HepG2 (cell line): ENCODE results near the gene CBLN1. TPM values are rescaled to one million over a fixed set of nuclear protein-coding genes. Genes with fewer than 3 reads are reported as not detected.
A peak's percentile ranks its signal among the peaks of the same experiment; 100 is the strongest.

Source experiments
- ATAC-seq: fragments of 200-7000 bp; cut with Tn5 transposase; 3 replicates; pipeline ENCODE4 v1.9.1; 2020; ENCODE audit warnings: mild to moderate bottlenecking, moderate library complexity
- BruUV-seq: library from RNA; stranded (reverse); fragments of 400-500 nt; replicated peaks from 2 replicates; lab custom pipeline; 2021; lab: Mats Ljungman, UMichigan
- CTCF ChIA-PET: fragments of 300-600 bp; formaldehyde crosslinking; extraction: SDS; loops from one replicate; lab custom pipeline; 2021; ENCODE audit warnings: low total read pairs, inconsistent platforms, low intra/inter-chr PET ratio; lab: Yijun Ruan, JAX
- POLR2A ChIA-PET: fragments of 350-600 bp; sonication (Branson Sonifier 250); formaldehyde crosslinking; loops from one replicate; lab custom pipeline; 2020; ENCODE audit warnings: antibody characterized with exemption, inconsistent platforms; lab: Yijun Ruan, JAX
- DNase-seq: peaks from one replicate; pipeline ENCODE4 v3.0.0-alpha.2; 2015; ENCODE audit warnings: low spot score
- FAIRE-seq: peaks from 3 replicates; lab custom pipeline; 2011; peaks lifted over from hg19 to GRCh38; lab: Jason Lieb, UNC
- H2AFZ ChIP-seq: one replicate; pipeline ENCODE4 v1.6.1; 2011; ENCODE audit warnings: low read length, inconsistent platforms
- H3K27ac ChIP-seq: fragments of 300-600 bp; 3 replicates; pipeline ENCODE4 v1.8.0; 2011; ENCODE audit warnings: mixed run types, mild to moderate bottlenecking, mixed read lengths, low read length, inconsistent platforms; ENCODE audit not compliant: insufficient read depth; ENCODE audit errors: extremely low read length
- H3K27me3 ChIP-seq, 2 experiments: fragments of 200-600 bp in 1 of 2; 2 replicates in 1 of 2; 3 replicates in 1 of 2; pipeline versions ENCODE4 v1.6.0 to v1.8.0; 2011; ENCODE audit warnings: low read length in 2 of 2, mild to moderate bottlenecking in 2 of 2, moderate library complexity in 2 of 2, inconsistent platforms in 1 of 2; ENCODE audit not compliant: insufficient read depth in 2 of 2, control insufficient read depth in 1 of 2
- H3K36me3 ChIP-seq, 2 experiments: fragments of 200-600 bp in 1 of 2; replicated peaks in 1 of 2; 2 replicates in 1 of 2; 3 replicates in 1 of 2; pipeline versions ENCODE4 v1.5.1 to v1.8.0; 2011; ENCODE audit warnings: low read length in 2 of 2, inconsistent platforms in 1 of 2; ENCODE audit not compliant: insufficient read depth in 2 of 2, control insufficient read depth in 1 of 2
- H3K4me1 ChIP-seq: 2 replicates; pipeline ENCODE4 v1.5.1; 2012; ENCODE audit warnings: low read length, inconsistent platforms; ENCODE audit not compliant: insufficient read depth
- H3K4me2 ChIP-seq: 2 replicates; pipeline ENCODE4 v1.6.0; 2011; ENCODE audit warnings: low read depth, low read length, inconsistent platforms
- H3K4me3 ChIP-seq, 3 experiments: fragments of 200-600 bp in 1 of 3; sonication (generic), shearing (Covaris generic) in 1 of 3; replicated peaks in 1 of 3; 2 replicates each; pipeline ENCODE4 v1.5.1; 2011 to 2016; ENCODE audit warnings: low read length in 3 of 3, inconsistent platforms in 2 of 3, low read depth in 2 of 3, mild to moderate bottlenecking in 2 of 3, control low read depth in 1 of 3, mixed read lengths in 1 of 3; ENCODE audit not compliant: insufficient read depth in 1 of 3
- H3K79me2 ChIP-seq: one replicate; pipeline ENCODE4 v1.6.1; 2011; ENCODE audit warnings: low read length, inconsistent platforms; ENCODE audit not compliant: insufficient read depth
- H3K9ac ChIP-seq: 2 replicates; pipeline ENCODE4 v1.6.0; 2011; ENCODE audit warnings: mild to moderate bottlenecking, low read depth, low read length, inconsistent platforms; ENCODE audit not compliant: insufficient read depth
- H3K9me3 ChIP-seq: 2 replicates; pipeline ENCODE4 v1.5.1; 2012; ENCODE audit warnings: mild to moderate bottlenecking, low read length
- H4K20me1 ChIP-seq: 2 replicates; pipeline ENCODE4 v1.6.0; 2011; ENCODE audit warnings: inconsistent platforms, mild to moderate bottlenecking, low read length, moderate library complexity; ENCODE audit not compliant: insufficient read depth
- FOXK2 ChIP-seq: fragments of 450-650 bp; IDR thresholded peaks from 2 replicates; pipeline ENCODE4 v1.6.1; 2016
- FOXP1 ChIP-seq, 2 experiments: fragments of 450-650 bp in 1 of 2; IDR thresholded peaks; 2 replicates each; pipeline ENCODE4 v1.6.1; 2017 to 2018; ENCODE audit warnings: antibody characterized with exemption in 1 of 2
- IKZF1 ChIP-seq: fragments of 450-650 bp; IDR thresholded peaks from 2 replicates; pipeline ENCODE4 v1.7.1; 2016
- IKZF4 ChIP-seq: sonication (generic); formaldehyde crosslinking; IDR thresholded peaks from 2 replicates; pipeline ENCODE4 v1.5.1; 2020; ENCODE audit warnings: borderline replicate concordance, mild to moderate bottlenecking, low read depth, missing genetic modification reagents; ENCODE audit errors: not compliant biosample characterization
- MNT ChIP-seq: fragments of 450-650 bp; IDR thresholded peaks from 2 replicates; pipeline ENCODE4 v1.6.1; 2016
- NBN ChIP-seq: fragments of 450-650 bp; conservative IDR thresholded peaks from 2 replicates; pipeline ENCODE4 v1.6.1; 2017
- PHB2 ChIP-seq: fragments of 450-650 bp; IDR thresholded peaks from 2 replicates; pipeline ENCODE4 v1.6.1; 2018; ENCODE audit not compliant: partially characterized antibody
- RAD51 ChIP-seq: fragments of 450-650 bp; IDR thresholded peaks from 2 replicates; pipeline ENCODE4 v1.6.1; 2016; ENCODE audit warnings: borderline replicate concordance
- ZNF3 ChIP-seq: IDR thresholded peaks from 2 replicates; pipeline ENCODE4 v1.7.0; 2017; ENCODE audit warnings: inconsistent platforms
- ZNF691 ChIP-seq: sonication (generic); formaldehyde crosslinking; IDR thresholded peaks from 2 replicates; pipeline ENCODE4 v1.4.0; 2020; ENCODE audit warnings: missing genetic modification reagents, low read depth, mild to moderate bottlenecking, borderline replicate concordance
- in situ Hi-C: cut with HindIII; loops from 2 replicates; pipeline ENCODE4 v1.10.0; 2017; ENCODE audit warnings: low pct_unique_long_range_greater_than_20kb; ENCODE audit not compliant: extremely low pct_ligation_motif_present
- intact Hi-C: fragments of 100-400 bp; cut with micrococcal nuclease; formaldehyde crosslinking; loops from one replicate; pipeline ENCODE4 v1.10.0; 2022; ENCODE audit not compliant: unreplicated experiment
- polyA plus RNA-seq, 8 experiments: library from polyadenylated mRNA; depleted of rRNA in 3 of 8; stranded (reverse) in 7 of 8; unstranded in 1 of 8; fragments of >200 nt; fragmentation: Illumina TruSeq in 4 of 8; extraction: Trizol in 4 of 8; gene quantifications; 2 replicates each; pipeline versions ENCODE4 v1.2.1 to v1.2.3, GENCODE V29; 2011 to 2016; ENCODE audit warnings: low read depth in 4 of 8, missing spikeins in 1 of 8, mixed read lengths in 1 of 8; ENCODE audit not compliant: insufficient read depth in 1 of 8
- total RNA-seq, 5 experiments: library from RNA; depleted of rRNA; stranded (reverse); fragments of >200 nt; fragmentation: Illumina TruSeq; extraction: Trizol; gene quantifications; 2 replicates each; pipeline ENCODE4 v1.2.3, GENCODE V29; 2016; ENCODE audit warnings: low read depth in 1 of 5

Gene CBLN1
- total and polyA plus RNA-seq, 2 of the 13 experiments (the other 11 are each of a cell fraction or from before 2014, with no cell fraction given), result not detected

GRCh38 chr16:49261930-49262329 lies 19.7 kb downstream of the CBLN1 start:
- in situ Hi-C loops, result no loop called here
- no peak overlapping the region for H3K27ac ChIP-seq
- no peaks in the 10 kb centered on the region for H3K27me3 ChIP-seq
- POLR2A ChIA-PET, result no interaction called here
- no peaks in the 10 kb centered on the region for H3K36me3 ChIP-seq
- H3K4me1 ChIP-seq, result no peaks in the 10 kb centered on the region
- no TSS peak for BruUV-seq
- intact Hi-C loops, result no loop called here
- no peaks in the 10 kb centered on the region for H3K79me2 ChIP-seq
- TF ChIP-seq IKZF4 (CRISPR knock-in tag) (no peak), FOXK2 (0 out of 2 replicates have a peak, but pooled peaks have one; percentile 6), FOXP1 (IDR thresholded peaks at IDR 0.05) (peak; percentile 70), FOXP1 (CRISPR knock-in tag; IDR thresholded peaks at IDR 0.05) (no peak), NBN (peak; percentile 64; the same call in 1 of the 2 replicates), MNT (peak; percentile 62; the same call in 1 of the 2 replicates), ZNF3 (CRISPR knock-in tag) (no peak), ZNF691 (CRISPR knock-in tag) (no peak), PHB2 (peak; percentile 90), IKZF1 (peak; percentile 77; the same call in 1 of the 2 replicates), RAD51 (0 out of 2 replicates have a peak, but pooled peaks have one; percentile 15)
- H3K4me3 ChIP-seq, result no peak overlapping the region
- CTCF ChIA-PET, result no interaction called here
- no peaks in the 10 kb centered on the region for H4K20me1 ChIP-seq
- FAIRE-seq (no peak), ATAC-seq (no peak), DNase-seq (no peak)
- no peak overlapping the region for H3K4me2 ChIP-seq
- H3K9me3 ChIP-seq, result no peaks in the 10 kb centered on the region
- H3K9ac ChIP-seq, result no peak overlapping the region
- H2AFZ ChIP-seq, result no peak overlapping the region
